CD4-positive, alpha-beta T cell (primary cell): ENCODE results near the gene SYDE2. TPM values are rescaled to one million over a fixed set of nuclear protein-coding genes. Genes with fewer than 3 reads are reported as not detected.
"Not testable (repeated sequence)": the region's sequence is repeated elsewhere in the genome, so short reads cannot be mapped to it uniquely, and the experiment has no call there.

Source experiments
- ATAC-seq: fragments of 200-7000 bp; cut with Tn5 transposase; one replicate; pipeline ENCODE4 v1.10.0; 2022; ENCODE audit warnings: mild to moderate bottlenecking; ENCODE audit not compliant: poor library complexity
- CTCF ChIA-PET: fragments of 350-600 bp; sonication (Branson Sonifier 250); formaldehyde crosslinking; loops from one replicate; lab custom pipeline; 2021; ENCODE audit warnings: antibody characterized with exemption, inconsistent platforms; lab: Charles Lee
- POLR2A ChIA-PET: fragments of 350-600 bp; sonication (Branson Sonifier 250); formaldehyde crosslinking; loops from one replicate; lab custom pipeline; 2021; ENCODE audit warnings: antibody characterized with exemption, inconsistent platforms; lab: Charles Lee
- DNase-seq, 14 experiments: peaks; one replicate each; pipeline ENCODE4 v3.0.0-alpha.2; 2013 to 2020; ENCODE audit warnings: mixed read lengths in 2 of 14
- H3K27ac ChIP-seq, 2 donors: one replicate each; pipeline versions ENCODE4 v1.5.1 to v1.7.0; 2013; ENCODE audit warnings: low read length in 2 of 2, low read depth in 1 of 2, mild to moderate bottlenecking in 1 of 2
- H3K27me3 ChIP-seq, 2 experiments: 1 replicate in 1 of 2; 2 replicates in 1 of 2; pipeline versions ENCODE4 v1.6.1 to v1.7.0; 2013; ENCODE audit warnings: low read length in 2 of 2, control low read depth in 1 of 2, mild to moderate bottlenecking in 1 of 2, moderate library complexity in 1 of 2; ENCODE audit not compliant: insufficient read depth in 2 of 2, control insufficient read depth in 1 of 2
- H3K36me3 ChIP-seq: one replicate; pipeline ENCODE4 v1.6.1; 2013; ENCODE audit warnings: low read length, control low read depth; ENCODE audit not compliant: insufficient read depth
- H3K4me1 ChIP-seq: one replicate; pipeline ENCODE4 v1.6.1; 2013; ENCODE audit warnings: low read length, control low read depth; ENCODE audit not compliant: insufficient read depth
- H3K4me3 ChIP-seq: one replicate; pipeline ENCODE4 v1.5.1; 2013; ENCODE audit warnings: mild to moderate bottlenecking, low read length, moderate library complexity
- H3K9me3 ChIP-seq, 2 experiments: 1 replicate in 1 of 2; 2 replicates in 1 of 2; pipeline versions ENCODE4 v1.6.1 to v1.7.0; 2013; ENCODE audit warnings: low read length in 2 of 2, mild to moderate bottlenecking in 2 of 2, control low read depth in 1 of 2, moderate library complexity in 1 of 2; ENCODE audit not compliant: control insufficient read depth in 1 of 2, insufficient read depth in 1 of 2
- H3K27ac Mint-ChIP-seq: one replicate; pipeline ENCODE4 v1.8.0; 2020; ENCODE audit warnings: mixed read lengths
- H3K27me3 Mint-ChIP-seq: one replicate; pipeline ENCODE4 v1.8.0; 2021; ENCODE audit warnings: mixed read lengths
- H3K36me3 Mint-ChIP-seq: one replicate; pipeline ENCODE4 v1.8.0; 2021; ENCODE audit warnings: low read depth, mixed read lengths
- H3K4me1 Mint-ChIP-seq: one replicate; pipeline ENCODE4 v1.8.0; 2021; ENCODE audit warnings: low read depth, mixed read lengths
- H3K4me3 Mint-ChIP-seq: one replicate; pipeline ENCODE4 v1.8.0; 2020; ENCODE audit warnings: mild to moderate bottlenecking, mixed read lengths
- H3K9me3 Mint-ChIP-seq: one replicate; pipeline ENCODE4 v1.8.0; 2020; ENCODE audit warnings: mixed read lengths
- CTCF ChIP-seq: fragments of 200-600 bp; IDR thresholded peaks from one replicate; pipeline ENCODE4 v1.8.0; 2022; ENCODE audit warnings: antibody characterized with exemption, mild to moderate bottlenecking
- intact Hi-C, 2 experiments: fragments of 100-400 bp; cut with DNase I in 1 of 2; cut with micrococcal nuclease in 1 of 2; formaldehyde crosslinking; loops; one replicate each; pipeline versions ENCODE4 v1.15.1 to v1.9.0; 2023 to 2025; cut with DNase I, micrococcal nuclease
- total RNA-seq, 174 experiments: library from RNA in 2 of 174; stranded (reverse) in 2 of 174; gene quantifications; one replicate each; pipeline ENCODE4 v1.2.3 and lab custom pipeline; 2021 to 2026

Gene SYDE2
- total RNA-seq, 2 experiments from 2014 or later: 6.4 to 6.9 TPM

- Mint-ChIP-seq H3K4me1 (no peaks in the 10 kb centered on the region), H3K4me3 (no peak overlapping the region), H3K27me3 (no peaks in the 10 kb centered on the region), H3K9me3 (no peaks in the 10 kb centered on the region), H3K27ac (no peak overlapping the region), H3K36me3 (no peaks in the 10 kb centered on the region)
- POLR2A ChIA-PET: no interaction called here
- no peaks in the 10 kb centered on the region for H3K4me1 ChIP-seq
- H3K27me3 ChIP-seq: no peaks in the 10 kb centered on the region
- H3K4me3 ChIP-seq: no peak overlapping the region
- intact Hi-C loops: no loop called here
- no peak overlapping the region for H3K27ac ChIP-seq
- no peak for DNase-seq
- ATAC-seq: no peak
- no peak for TF ChIP-seq CTCF
- H3K9me3 ChIP-seq: no peaks in the 10 kb centered on the region
- CTCF ChIA-PET: no interaction called here
- H3K36me3 ChIP-seq: no peaks in the 10 kb centered on the region
These were observed 51.0 kb downstream of the SYDE2 start for GRCh38 chr1:85149805-85150204.

DNA sequence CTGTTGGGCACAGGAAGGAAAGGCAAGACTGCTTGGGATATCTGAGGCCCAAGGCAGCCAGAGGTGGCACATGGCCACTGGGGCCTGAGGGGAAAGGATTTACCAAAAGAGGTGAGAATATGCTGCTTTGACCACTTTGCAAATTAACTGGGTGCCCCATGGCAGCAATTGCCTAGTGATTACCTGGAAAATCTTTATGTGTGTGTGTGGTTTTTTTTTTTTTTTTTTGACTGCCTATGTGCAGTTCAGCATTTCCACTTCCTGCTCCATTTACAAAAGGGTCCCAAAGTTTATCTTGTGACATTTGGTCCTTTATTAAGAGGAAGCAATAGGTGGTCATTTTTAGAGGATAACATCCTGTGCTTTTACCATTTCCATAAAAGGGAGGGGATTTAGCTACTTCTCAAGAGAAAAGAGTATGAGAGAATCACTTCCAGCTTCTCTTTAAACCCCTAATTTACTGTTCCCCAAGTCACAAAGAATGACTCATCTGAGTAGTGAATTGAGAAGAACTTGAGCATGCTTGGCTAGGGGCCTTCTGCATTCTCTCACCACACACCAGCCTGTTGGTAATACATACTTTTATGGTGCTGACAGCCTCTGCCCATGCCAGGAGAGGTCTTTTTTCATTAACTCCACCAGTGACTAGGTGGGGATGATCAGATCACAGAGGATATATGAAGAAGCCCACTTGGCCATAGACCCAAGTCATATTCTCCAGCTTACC is 52.1 kb downstream of the SYDE2 start:
- no peak overlapping the region for H3K27ac ChIP-seq
- H3K27ac Mint-ChIP-seq: no peak overlapping the region
- no peaks in the 10 kb centered on the region for H3K9me3 ChIP-seq
- no peaks in the 10 kb centered on the region for H3K36me3 Mint-ChIP-seq
- no peak overlapping the region for H3K4me3 ChIP-seq
- POLR2A ChIA-PET: no interaction called here
- CTCF ChIA-PET: no interaction called here
- ATAC-seq (no peak), DNase-seq (no peak)
- intact Hi-C loops: no loop called here
- no peaks in the 10 kb centered on the region for H3K9me3 Mint-ChIP-seq
- no peaks in the 10 kb centered on the region for H3K27me3 ChIP-seq
- no peak for TF ChIP-seq CTCF
- no peaks in the 10 kb centered on the region for H3K4me1 ChIP-seq
- no peaks in the 10 kb centered on the region for H3K4me1 Mint-ChIP-seq
- no peaks in the 10 kb centered on the region for H3K36me3 ChIP-seq
- H3K27me3 Mint-ChIP-seq: no peaks in the 10 kb centered on the region
- H3K4me3 Mint-ChIP-seq: no peak overlapping the region

- DNase-seq: no peak
- Mint-ChIP-seq H3K36me3 (no peaks in the 10 kb centered on the region), H3K4me1 (no peaks in the 10 kb centered on the region), H3K27me3 (no peaks in the 10 kb centered on the region), H3K27ac (no peak overlapping the region), H3K4me3 (no peak overlapping the region), H3K9me3 (no peaks in the 10 kb centered on the region)
- Histone ChIP-seq H3K36me3 (no peaks in the 10 kb centered on the region), H3K4me3 (no peak overlapping the region), H3K9me3 (no peaks in the 10 kb centered on the region), H3K27ac (no peak overlapping the region), H3K27me3 (no peaks in the 10 kb centered on the region), H3K4me1 (no peaks in the 10 kb centered on the region)
- intact Hi-C loops: no loop called here
- CTCF ChIA-PET: no interaction called here
- ATAC-seq: no peak
- POLR2A ChIA-PET: no interaction called here
- TF ChIP-seq CTCF: no peak
These were observed 53.9 kb downstream of the SYDE2 start for GRCh38 chr1:85146972-85147359.

- H3K4me3 Mint-ChIP-seq, POLR2A ChIA-PET, H3K4me1 Mint-ChIP-seq, CTCF ChIA-PET, DNase-seq, H3K27me3 ChIP-seq, H3K27ac Mint-ChIP-seq, H3K36me3 ChIP-seq, H3K9me3 ChIP-seq, H3K9me3 Mint-ChIP-seq, H3K4me3 ChIP-seq, H3K27ac ChIP-seq, H3K36me3 Mint-ChIP-seq, intact Hi-C loops, ATAC-seq, H3K27me3 Mint-ChIP-seq, H3K4me1 ChIP-seq: not testable (repeated sequence)
These were observed 54.4 kb downstream of the SYDE2 start for GRCh38 chr1:85146298-85146971.
